Measurements from ENCODE around the gene VPS41.
"Not testable (repeated sequence)": the region's sequence is repeated elsewhere in the genome, so short reads cannot be mapped to it uniquely, and the experiment has no call there.

Gene VPS41

GRCh38 chr7:38855867-38856266 is 53.1 kb downstream of the VPS41 start:
- H4K20me1 ChIP-seq (ENCODE audit: insufficient read depth, low read length, poor library complexity, severe bottlenecking), result no peaks in the 10 kb centered on the region
- no peak overlapping the region for H3K4me2 ChIP-seq (ENCODE audit: low read depth, low read length, poor library complexity, severe bottlenecking)
- H3K36me3 ChIP-seq (ENCODE audit: insufficient read depth, low read length), result no peaks in the 10 kb centered on the region
- peaks cover 3% of the 10 kb centered on the region for H3K4me1 ChIP-seq (ENCODE audit: insufficient read depth, low read length, poor library complexity, severe bottlenecking)
- H3K79me2 ChIP-seq (ENCODE audit: insufficient read depth, low read length), result no peaks in the 10 kb centered on the region
- H3F3A ChIP-seq (ENCODE audit: low read depth), result no peaks in the 10 kb centered on the region
- H3K9me3 ChIP-seq (ENCODE audit: insufficient read depth, low read depth, low read length), result no peaks in the 10 kb centered on the region
- no peak overlapping the region for H2AFZ ChIP-seq (ENCODE audit: low read length)
- no peak overlapping the region for H3K9ac ChIP-seq (ENCODE audit: low read depth, low read length, poor library complexity, severe bottlenecking)
- no peaks in the 10 kb centered on the region for H3K9me2 ChIP-seq (replicated peaks; ENCODE audit: low read depth, low read length)
- TF ChIP-seq CTCF (conservative IDR thresholded peaks at IDR 0.05; ENCODE audit: low read length), result no peak
- no peak for TF ChIP-seq EZH2phosphoT487 (IDR thresholded peaks at IDR 0.05; ENCODE audit: borderline replicate concordance)
- no peaks in the 10 kb centered on the region for H3K27me3 ChIP-seq (ENCODE audit: insufficient read depth, low read length, poor library complexity, severe bottlenecking)
- H3K4me3 ChIP-seq (ENCODE audit: low read length, poor library complexity, severe bottlenecking), result no peak overlapping the region

DNA sequence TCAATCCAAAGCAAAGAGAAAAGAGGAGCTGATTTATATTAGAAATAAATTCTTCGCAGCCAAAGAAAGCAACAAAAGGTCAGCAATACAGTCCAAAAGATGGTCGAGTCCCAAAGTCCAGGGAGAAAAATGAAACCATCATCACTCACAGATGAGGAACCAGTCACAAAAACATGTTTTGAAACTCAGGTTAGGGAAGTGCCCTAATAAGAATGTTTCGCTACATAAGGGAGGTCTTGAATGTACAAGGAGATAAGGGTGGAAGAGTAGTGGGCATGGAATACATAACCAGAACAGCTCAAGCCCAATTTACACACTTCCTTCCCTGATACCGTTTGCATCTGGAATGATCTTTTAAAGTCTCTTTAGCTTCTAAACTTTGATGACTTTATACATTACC is 53.6 kb downstream of the VPS41 start:
- Histone ChIP-seq H3K27me3 (ENCODE audit: insufficient read depth, low read length, poor library complexity, severe bottlenecking) (no peaks in the 10 kb centered on the region), H3K4me2 (ENCODE audit: low read depth, low read length, poor library complexity, severe bottlenecking) (no peak overlapping the region), H3F3A (ENCODE audit: low read depth) (no peaks in the 10 kb centered on the region), H3K36me3 (ENCODE audit: insufficient read depth, low read length) (no peaks in the 10 kb centered on the region), H3K4me3 (ENCODE audit: low read length, poor library complexity, severe bottlenecking) (no peak overlapping the region), H3K79me2 (ENCODE audit: insufficient read depth, low read length) (no peaks in the 10 kb centered on the region), H3K4me1 (ENCODE audit: insufficient read depth, low read length, poor library complexity, severe bottlenecking) (no peaks in the 10 kb centered on the region), H3K9ac (ENCODE audit: low read depth, low read length, poor library complexity, severe bottlenecking) (no peak overlapping the region), H3K9me3 (ENCODE audit: insufficient read depth, low read depth, low read length) (no peaks in the 10 kb centered on the region), H2AFZ (ENCODE audit: low read length) (no peak overlapping the region), H3K9me2 (replicated peaks; ENCODE audit: low read depth, low read length) (no peaks in the 10 kb centered on the region), H4K20me1 (ENCODE audit: insufficient read depth, low read length, poor library complexity, severe bottlenecking) (no peaks in the 10 kb centered on the region)
- TF ChIP-seq EZH2phosphoT487 (IDR thresholded peaks at IDR 0.05; ENCODE audit: borderline replicate concordance) (no peak), CTCF (conservative IDR thresholded peaks at IDR 0.05; ENCODE audit: low read length) (no peak)

DNA sequence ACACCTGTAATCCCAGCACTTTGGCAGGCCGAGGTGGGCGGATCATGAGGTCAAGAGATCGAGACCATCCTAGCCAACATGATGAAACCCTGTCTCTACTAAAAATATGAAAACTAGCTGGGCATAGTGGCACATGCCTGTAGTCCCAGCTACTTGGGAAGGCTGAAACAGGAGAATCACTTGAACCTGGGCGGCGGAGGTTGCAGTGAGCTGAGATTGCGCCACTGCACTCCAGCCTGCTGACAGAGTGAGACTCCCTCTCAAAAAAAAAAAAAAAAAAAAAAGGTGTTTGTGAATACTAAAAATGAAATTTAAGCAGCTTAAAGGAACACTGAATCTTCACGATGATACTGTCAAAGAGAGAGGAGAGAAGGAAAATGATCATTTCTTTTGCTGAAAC is 54.0 kb downstream of the VPS41 start:
- not testable (repeated sequence) for H3K4me2 ChIP-seq (ENCODE audit: low read depth, low read length, poor library complexity, severe bottlenecking); H3K79me2 ChIP-seq (ENCODE audit: insufficient read depth, low read length); H3F3A ChIP-seq (ENCODE audit: low read depth); H3K36me3 ChIP-seq (ENCODE audit: insufficient read depth, low read length); H3K4me3 ChIP-seq (ENCODE audit: low read length, poor library complexity, severe bottlenecking); H4K20me1 ChIP-seq (ENCODE audit: insufficient read depth, low read length, poor library complexity, severe bottlenecking); H2AFZ ChIP-seq (ENCODE audit: low read length); H3K4me1 ChIP-seq (ENCODE audit: insufficient read depth, low read length, poor library complexity, severe bottlenecking); H3K27me3 ChIP-seq (ENCODE audit: insufficient read depth, low read length, poor library complexity, severe bottlenecking); H3K9me2 ChIP-seq (replicated peaks; ENCODE audit: low read depth, low read length); H3K9me3 ChIP-seq (ENCODE audit: insufficient read depth, low read depth, low read length); H3K9ac ChIP-seq (ENCODE audit: low read depth, low read length, poor library complexity, severe bottlenecking)

DNA sequence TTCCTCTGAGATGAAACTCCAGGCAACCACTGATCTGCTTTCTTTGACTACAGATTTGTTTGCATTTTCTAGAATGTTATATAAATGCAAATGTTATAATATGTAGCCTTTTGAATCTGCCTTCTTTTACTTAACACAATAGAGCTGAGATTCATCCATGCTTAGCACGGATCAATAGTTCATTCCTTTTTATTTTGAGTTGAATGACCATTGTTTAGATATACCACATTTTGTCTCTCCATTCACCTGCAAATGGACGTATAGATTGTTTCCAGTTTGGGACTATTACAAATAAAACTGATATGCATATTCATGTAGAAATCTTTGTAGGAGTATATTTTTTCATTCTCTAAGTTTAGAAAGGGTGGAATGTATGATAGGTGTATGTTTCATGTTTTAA is 57.7 kb downstream of the VPS41 start:
- Histone ChIP-seq H3K4me2 (ENCODE audit: low read depth, low read length, poor library complexity, severe bottlenecking) (no peak overlapping the region), H3K79me2 (ENCODE audit: insufficient read depth, low read length) (no peaks in the 10 kb centered on the region), H3K4me1 (ENCODE audit: insufficient read depth, low read length, poor library complexity, severe bottlenecking) (no peaks in the 10 kb centered on the region), H3K36me3 (ENCODE audit: insufficient read depth, low read length) (no peaks in the 10 kb centered on the region), H3K9ac (ENCODE audit: low read depth, low read length, poor library complexity, severe bottlenecking) (no peak overlapping the region), H3K27me3 (ENCODE audit: insufficient read depth, low read length, poor library complexity, severe bottlenecking) (no peaks in the 10 kb centered on the region), H4K20me1 (ENCODE audit: insufficient read depth, low read length, poor library complexity, severe bottlenecking) (no peaks in the 10 kb centered on the region), H3K4me3 (ENCODE audit: low read length, poor library complexity, severe bottlenecking) (no peak overlapping the region), H2AFZ (ENCODE audit: low read length) (no peak overlapping the region), H3K9me2 (replicated peaks; ENCODE audit: low read depth, low read length) (no peaks in the 10 kb centered on the region), H3K9me3 (ENCODE audit: insufficient read depth, low read depth, low read length) (no peaks in the 10 kb centered on the region), H3F3A (ENCODE audit: low read depth) (no peaks in the 10 kb centered on the region)
- TF ChIP-seq EZH2phosphoT487 (IDR thresholded peaks at IDR 0.05; ENCODE audit: borderline replicate concordance) (no peak), CTCF (conservative IDR thresholded peaks at IDR 0.05; ENCODE audit: low read length) (no peak)

Data from Loucy (cell line).